Neuronal stem cell (in vitro differentiated cells): ENCODE data around the gene DGKQ.
"Not testable (repeated sequence)": the region's sequence is repeated elsewhere in the genome, so short reads cannot be mapped to it uniquely, and the experiment has no call there.

ENCODE experiments used
- DNase-seq: peaks from one replicate; pipeline ENCODE4 v3.0.0-alpha.2; 2013; ENCODE audit warnings: low spot score
- H2AFZ ChIP-seq: one replicate; pipeline ENCODE4 v1.6.1; 2013; ENCODE audit warnings: mild to moderate bottlenecking, low read length, inconsistent platforms
- H2AK5ac ChIP-seq: 2 replicates; pipeline ENCODE4 v1.6.1; 2013; ENCODE audit warnings: low read depth, mild to moderate bottlenecking, inconsistent platforms, low read length, moderate library complexity, mixed read lengths
- H2BK120ac ChIP-seq: 2 replicates; pipeline ENCODE4 v1.6.1; 2013; ENCODE audit warnings: low read depth, mild to moderate bottlenecking, inconsistent platforms, low read length, moderate library complexity, mixed read lengths
- H2BK12ac ChIP-seq: one replicate; pipeline ENCODE4 v1.6.1; 2013; ENCODE audit warnings: low read length, inconsistent platforms
- H2BK15ac ChIP-seq: 2 replicates; pipeline ENCODE4 v1.6.1; 2013; ENCODE audit warnings: mild to moderate bottlenecking, low read length, inconsistent platforms, mixed read lengths
- H2BK5ac ChIP-seq: one replicate; pipeline ENCODE4 v1.6.1; 2013; ENCODE audit warnings: inconsistent platforms, mild to moderate bottlenecking, low read length, moderate library complexity
- H3K14ac ChIP-seq: one replicate; pipeline ENCODE4 v1.6.1; 2013; ENCODE audit warnings: low read length, inconsistent platforms
- H3K18ac ChIP-seq: 2 replicates; pipeline ENCODE4 v1.6.1; 2013; ENCODE audit warnings: low read length, inconsistent platforms
- H3K23ac ChIP-seq: 2 replicates; pipeline ENCODE4 v1.6.1; 2013; ENCODE audit warnings: low read depth, mild to moderate bottlenecking, mixed read lengths, low read length, inconsistent platforms; ENCODE audit not compliant: poor library complexity
- H3K27ac ChIP-seq: replicated peaks from 3 replicates; pipeline ENCODE4 v1.5.1; 2013; ENCODE audit warnings: low read length, inconsistent platforms
- H3K27me3 ChIP-seq, 3 experiments: 2 replicates each; pipeline ENCODE4 v1.6.1; 2013; ENCODE audit warnings: low read length in 3 of 3, mild to moderate bottlenecking in 2 of 3, inconsistent platforms in 1 of 3, low read depth in 1 of 3, mixed read lengths in 1 of 3, moderate library complexity in 1 of 3; ENCODE audit not compliant: control insufficient read depth in 3 of 3, insufficient read depth in 3 of 3
- H3K36me3 ChIP-seq, 2 donors: replicated peaks in 1 of 2; 2 replicates each; pipeline ENCODE4 v1.6.1; 2013; ENCODE audit warnings: low read length in 2 of 2; ENCODE audit not compliant: control insufficient read depth in 2 of 2, insufficient read depth in 2 of 2
- H3K4ac ChIP-seq: 2 replicates; pipeline ENCODE4 v1.6.1; 2013; ENCODE audit warnings: inconsistent platforms, mild to moderate bottlenecking, low read length, moderate library complexity
- H3K4me1 ChIP-seq, 2 donors: 1 replicate in 1 of 2; 2 replicates in 1 of 2; pipeline ENCODE4 v1.6.1; 2013; ENCODE audit warnings: low read length in 2 of 2, low read depth in 1 of 2; ENCODE audit not compliant: control insufficient read depth in 2 of 2, insufficient read depth in 1 of 2
- H3K4me2 ChIP-seq: one replicate; pipeline ENCODE4 v1.6.1; 2013; ENCODE audit warnings: mild to moderate bottlenecking, low read length, inconsistent platforms; ENCODE audit not compliant: insufficient read depth, poor library complexity, severe bottlenecking
- H3K4me3 ChIP-seq, 2 donors: 2 replicates each; pipeline ENCODE4 v1.5.1; 2013; ENCODE audit warnings: low read length in 2 of 2, mild to moderate bottlenecking in 2 of 2, inconsistent platforms in 1 of 2, moderate library complexity in 1 of 2
- H3K79me1 ChIP-seq: one replicate; pipeline ENCODE4 v1.6.1; 2013; ENCODE audit warnings: low read depth, mild to moderate bottlenecking, inconsistent platforms, low read length, moderate library complexity
- H3K9ac ChIP-seq: one replicate; pipeline ENCODE4 v1.6.1; 2013; ENCODE audit warnings: mild to moderate bottlenecking, low read depth, low read length, inconsistent platforms; ENCODE audit not compliant: poor library complexity
- H3K9me3 ChIP-seq, 2 donors: replicated peaks in 1 of 2; 2 replicates each; pipeline versions ENCODE3 to v1.6.1; 2013; ENCODE audit warnings: low read length in 2 of 2, mild to moderate bottlenecking in 2 of 2, inconsistent platforms in 1 of 2, low read depth in 1 of 2, mixed read lengths in 1 of 2, moderate library complexity in 1 of 2; ENCODE audit not compliant: control insufficient read depth in 2 of 2, insufficient read depth in 1 of 2
- H4K8ac ChIP-seq: one replicate; pipeline ENCODE4 v1.6.1; 2013; ENCODE audit warnings: low read depth, mild to moderate bottlenecking, inconsistent platforms, low read length, moderate library complexity
- H4K91ac ChIP-seq: one replicate; pipeline ENCODE4 v1.6.1; 2013; ENCODE audit warnings: low read length, low read depth, mild to moderate bottlenecking, inconsistent platforms; ENCODE audit not compliant: poor library complexity
- WGBS, 2 donors: extraction: QIAGEN DNeasy Blood & Tissue Kit; methylation state at CpG; one replicate each; pipeline ENCODE4 v1.1.7; 2013; ENCODE audit warnings: missing lambda C conversion rate in 2 of 2, mixed read lengths in 1 of 2; ENCODE audit not compliant: insufficient read length in 2 of 2, insufficient replicate concordance in 1 of 2; ENCODE audit errors: extremely low coverage in 2 of 2; 5-methylcytosine and 5-hydroxymethylcytosine counted together

DGKQ gene

GRCh38 chr4:976016-976415, 2.6 kb upstream of the DGKQ start:
- DNase-seq, H3K23ac ChIP-seq, H2BK15ac ChIP-seq, H4K91ac ChIP-seq, H2BK12ac ChIP-seq, H3K14ac ChIP-seq, H2AFZ ChIP-seq, H3K4me2 ChIP-seq, H3K18ac ChIP-seq, H3K4me3 ChIP-seq, H2BK120ac ChIP-seq, H3K4ac ChIP-seq, H2AK5ac ChIP-seq, H3K27ac ChIP-seq, H3K79me1 ChIP-seq, H3K36me3 ChIP-seq, H4K8ac ChIP-seq, H3K9ac ChIP-seq, H2BK5ac ChIP-seq: not testable (repeated sequence)
- Histone ChIP-seq H3K9me3 (peaks cover 7 to 11% of the 10 kb centered on the region in 2 donors), H3K4me1 (peaks cover 2 to 10% of the 10 kb centered on the region in 2 donors), H3K27me3 (peaks cover 4 to 18% (median 6%) of the 10 kb centered on the region in 3 experiments)
- WGBS, 2 donors, result no CpG with 5 or more reads among the region's 25 CpGs

GRCh38 chr4:974668-975067, 1.3 kb upstream of the DGKQ start:
- Histone ChIP-seq H2AK5ac (peak overlapping the region; percentile 83), H3K18ac (no peak overlapping the region), H3K79me1 (no peaks in the 10 kb centered on the region), H3K23ac (no peak overlapping the region), H2BK15ac (no peak overlapping the region), H3K27me3 (peaks cover 4 to 24% (median 6%) of the 10 kb centered on the region in 3 experiments), H2AFZ (no peak overlapping the region), H3K9me3 (peaks cover 7 to 11% of the 10 kb centered on the region in 2 donors), H3K36me3 (no peaks in the 10 kb centered on the region), H2BK120ac (no peak overlapping the region), H3K4me3 (no peak overlapping the region), H2BK12ac (no peak overlapping the region), H4K91ac (no peak overlapping the region), H3K9ac (no peak overlapping the region), H3K4ac (no peak overlapping the region), H2BK5ac (peak overlapping the region; percentile 13), H3K14ac (no peak overlapping the region), H3K27ac (no peak overlapping the region), H3K4me1 (peaks cover 2 to 10% of the 10 kb centered on the region in 2 donors), H4K8ac (no peak overlapping the region), H3K4me2 (no peak overlapping the region)
- no peak for DNase-seq
- WGBS, 2 donors, result no CpG with 5 or more reads among the region's 9 CpGs

- H3K27me3 ChIP-seq, result peaks cover 0 to 37% (median 10%) of the 10 kb centered on the region in 3 experiments
These were observed 531 bp downstream of the DGKQ start for GRCh38 chr4:972651-973424.

DNA sequence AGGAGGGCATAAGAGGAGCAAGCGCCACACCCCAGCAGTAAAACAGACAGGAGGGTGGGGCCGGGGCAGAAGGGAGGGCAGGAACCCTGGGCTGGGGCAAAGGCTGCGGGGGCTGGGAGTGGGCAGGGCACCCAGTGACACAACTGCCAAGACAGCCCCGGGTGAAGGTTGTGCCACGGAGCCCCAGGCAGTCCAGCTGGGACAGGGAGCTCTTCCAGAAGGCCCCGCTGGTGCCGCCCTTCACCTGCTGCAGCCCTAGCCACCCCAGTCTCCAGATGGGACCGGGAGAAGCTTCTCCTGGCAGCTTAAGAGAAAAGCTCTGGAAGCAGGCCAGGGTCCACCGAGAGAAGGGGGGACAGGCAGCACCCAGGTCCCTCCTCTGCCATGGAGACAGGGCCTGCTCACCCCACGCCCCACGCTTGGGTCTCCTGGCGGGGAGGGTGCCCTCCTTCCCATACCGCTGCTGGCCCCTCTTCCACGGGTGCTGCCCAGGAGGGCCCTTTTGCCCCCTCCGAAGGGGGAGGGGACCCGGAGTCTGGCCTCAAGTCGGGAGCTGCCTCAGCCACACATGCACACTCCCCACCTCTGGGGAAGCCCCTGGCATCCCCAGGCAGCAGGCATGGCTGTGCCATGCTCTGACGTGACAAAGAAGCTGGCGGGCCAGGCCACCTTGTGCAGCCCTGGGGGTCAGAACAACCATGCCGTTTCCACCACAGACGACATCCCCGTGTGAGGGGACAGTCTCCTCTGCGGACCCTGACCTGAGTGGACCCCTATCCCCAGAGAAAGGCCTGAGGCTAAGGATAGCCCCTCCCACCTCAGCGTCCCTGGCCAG, 1.5 kb downstream of the DGKQ start:
- no peak overlapping the region for H2BK120ac ChIP-seq
- H3K4me2 ChIP-seq, result no peak overlapping the region
- no CpG with 5 or more reads among the region's 24 CpGs for WGBS, 2 donors
- H3K14ac ChIP-seq, result peak overlapping the region; percentile 82
- H3K27me3 ChIP-seq, result peaks cover 0 to 46% (median 14%) of the 10 kb centered on the region in 3 experiments
- no peak overlapping the region for H4K91ac ChIP-seq
- no peak overlapping the region for H3K4ac ChIP-seq
- H2AFZ ChIP-seq, result peak overlapping the region; percentile 91
- peak overlapping the region; percentile 74 for H2AK5ac ChIP-seq
- no peak overlapping the region for H2BK15ac ChIP-seq
- no peak overlapping the region for H4K8ac ChIP-seq
- H3K9me3 ChIP-seq, result peaks cover 7 to 11% of the 10 kb centered on the region in 2 donors
- peak overlapping the region; percentile 38 for H3K18ac ChIP-seq
- no peak overlapping the region for H2BK5ac ChIP-seq
- H2BK12ac ChIP-seq, result no peak overlapping the region
- H3K27ac ChIP-seq, result no peak overlapping the region
- H3K4me1 ChIP-seq, result peaks cover 2 to 10% of the 10 kb centered on the region in 2 donors
- DNase-seq, result no peak
- no peaks in the 10 kb centered on the region for H3K36me3 ChIP-seq
- H3K4me3 ChIP-seq, result peak overlapping the region in 1 of 2 donors; percentile 82
- no peak overlapping the region for H3K9ac ChIP-seq
- peak overlapping the region; percentile 92 for H3K23ac ChIP-seq
- no peaks in the 10 kb centered on the region for H3K79me1 ChIP-seq

More at GRCh38 chr4:972651-973424, 531 bp downstream of the DGKQ start:
- Histone ChIP-seq H2BK120ac (no peak overlapping the region), H3K79me1 (no peaks in the 10 kb centered on the region), H3K23ac (peak overlapping the region; percentile 25), H3K4ac (peak overlapping the region; percentile 76), H2BK15ac (no peak overlapping the region), H4K8ac (no peak overlapping the region), H3K18ac (peak overlapping the region; percentile 90), H2AK5ac (peak overlapping the region; percentile 88), H3K4me3 (peak overlapping the region; percentile 82 to 88), H3K9me3 (peaks cover 7 to 11% of the 10 kb centered on the region in 2 donors), H2BK12ac (no peak overlapping the region), H3K4me1 (peaks cover 2 to 10% of the 10 kb centered on the region in 2 donors), H3K9ac (peak overlapping the region; percentile 92), H3K14ac (peak overlapping the region; percentile 82), H3K27ac (no peak overlapping the region), H4K91ac (no peak overlapping the region), H2BK5ac (no peak overlapping the region), H2AFZ (peak overlapping the region; percentile 91), H3K36me3 (no peaks in the 10 kb centered on the region), H3K4me2 (peak overlapping the region; percentile 97)
- no peak for DNase-seq
- WGBS, 2 donors, result no CpG with 5 or more reads among the region's 65 CpGs
